DMS153 treated with DMSO at 0.1 percent for 48 hours (cell line): ENCODE results near the gene CCP110.

ENCODE experiments used
- DNase-seq: peaks from one replicate; lab custom pipeline; 2025; ENCODE audit not compliant: unreplicated experiment; lab: John Stamatoyannopoulos, UW

The CCP110 gene

GRCh38 chr16:19599968-19600716, 76.4 kb downstream of the CCP110 start:
- DNase-seq, result no peak

GRCh38 chr16:19601083-19601976, 77.6 kb downstream of the CCP110 start:
- DNase-seq, result peak; percentile 20
